ENCODE measurements around the gene SOX10.

Gene SOX10

DNA sequence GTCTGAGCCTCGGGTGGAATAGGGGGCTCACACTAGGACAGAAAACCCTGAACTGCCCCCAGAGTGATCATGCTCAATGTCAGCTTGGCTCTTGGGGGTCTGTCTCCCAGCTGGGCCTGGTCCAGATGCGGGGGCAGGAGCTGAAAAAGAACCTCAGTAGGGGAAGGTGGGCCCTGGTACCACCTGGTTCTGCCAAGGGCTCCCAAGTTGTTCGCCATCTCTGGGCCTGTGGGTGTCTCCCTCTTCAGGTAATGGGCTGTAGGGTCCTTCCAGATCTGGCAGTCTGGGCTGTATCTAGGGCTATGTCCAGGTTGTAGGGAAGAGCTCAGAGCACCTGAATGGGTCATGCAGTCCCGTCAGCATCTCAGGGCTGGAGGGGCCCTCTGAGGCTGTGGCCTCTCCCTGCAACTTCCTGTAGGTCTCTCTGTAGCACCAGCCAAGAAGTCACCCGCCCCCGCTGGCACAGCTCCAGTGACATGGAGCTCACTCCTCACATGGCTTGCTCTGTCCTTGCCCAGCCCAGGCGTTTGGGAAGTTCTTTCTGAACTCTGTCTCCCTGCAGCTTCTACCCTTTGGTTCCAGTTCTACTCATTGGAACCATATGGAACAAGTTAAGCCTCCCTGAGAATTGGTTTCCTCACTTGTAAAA, 33.0 kb upstream of the SOX10 start:
- peak in 52 of 58 donors; percentile 22 to 93 (median 70) for DNase-seq

DNA sequence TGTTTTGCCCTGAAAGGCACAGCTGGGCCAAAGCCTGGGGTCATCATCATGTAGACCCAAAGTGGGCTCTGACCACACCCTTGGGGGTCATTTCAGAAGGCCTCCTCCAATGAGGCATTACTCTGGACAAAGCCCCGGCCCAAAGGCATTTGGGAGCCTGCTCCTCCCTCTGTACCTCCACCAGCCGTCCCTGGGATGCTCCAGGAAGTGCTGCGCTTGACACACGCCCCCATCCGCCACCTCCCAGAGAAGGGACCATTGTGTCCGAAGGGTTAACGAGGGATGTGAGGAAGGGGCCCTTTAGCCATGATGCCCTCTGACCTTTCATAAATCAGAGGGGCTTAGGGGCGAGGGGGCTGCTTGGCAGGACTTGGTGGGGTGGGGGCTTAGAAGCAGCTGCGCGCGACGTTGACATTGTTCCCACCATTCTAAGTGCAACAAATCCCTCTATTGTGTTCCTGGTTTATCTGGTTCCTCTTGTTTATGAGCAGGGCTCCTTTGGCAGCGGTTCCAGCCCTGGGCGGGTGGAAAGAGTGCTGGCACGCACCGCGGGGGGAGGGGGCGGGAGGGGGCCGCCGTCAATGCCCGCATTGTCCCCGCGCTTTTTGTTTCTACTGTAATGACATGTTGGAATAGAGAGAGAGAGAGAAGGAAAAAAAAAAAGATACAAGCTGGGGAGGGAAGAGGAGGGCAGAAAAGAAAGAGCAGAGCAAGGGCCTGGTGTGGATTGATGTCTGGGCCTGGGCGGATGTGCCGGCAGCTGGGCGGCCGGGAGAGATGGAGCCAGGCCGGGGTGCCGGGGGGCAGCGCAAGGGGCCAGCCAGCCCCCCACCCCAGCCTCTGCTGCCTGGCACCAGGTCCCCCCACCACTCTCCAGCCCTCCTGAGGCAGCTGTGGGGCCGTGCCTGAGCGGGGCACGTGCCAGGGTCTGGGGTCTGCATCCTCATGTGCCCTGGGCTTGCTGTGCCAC, 32.1 kb upstream of the SOX10 start:
- DNase-seq: peak in 56 of 58 donors; percentile 42 to 96 (median 84)

DNA sequence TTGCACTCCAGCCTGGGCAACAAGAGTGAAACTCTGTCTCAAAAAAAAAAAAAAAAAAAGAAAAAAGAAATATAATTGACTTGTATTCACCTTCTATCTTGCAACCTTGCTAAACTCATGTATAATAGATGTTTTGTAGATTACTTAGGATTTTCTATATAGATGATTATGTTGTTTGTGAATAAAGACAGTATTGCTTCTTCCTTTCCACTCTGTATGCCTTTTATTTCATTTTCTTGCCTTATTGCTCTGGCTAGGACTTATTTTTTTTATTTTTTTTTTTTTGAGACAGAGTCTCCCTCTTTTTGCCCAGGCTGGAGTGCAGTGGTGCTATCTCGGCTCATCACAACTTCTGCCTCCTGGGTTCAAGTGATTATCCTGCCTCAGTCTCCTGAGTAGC, 29.7 kb upstream of the SOX10 start:
- no peak for DNase-seq

DNA sequence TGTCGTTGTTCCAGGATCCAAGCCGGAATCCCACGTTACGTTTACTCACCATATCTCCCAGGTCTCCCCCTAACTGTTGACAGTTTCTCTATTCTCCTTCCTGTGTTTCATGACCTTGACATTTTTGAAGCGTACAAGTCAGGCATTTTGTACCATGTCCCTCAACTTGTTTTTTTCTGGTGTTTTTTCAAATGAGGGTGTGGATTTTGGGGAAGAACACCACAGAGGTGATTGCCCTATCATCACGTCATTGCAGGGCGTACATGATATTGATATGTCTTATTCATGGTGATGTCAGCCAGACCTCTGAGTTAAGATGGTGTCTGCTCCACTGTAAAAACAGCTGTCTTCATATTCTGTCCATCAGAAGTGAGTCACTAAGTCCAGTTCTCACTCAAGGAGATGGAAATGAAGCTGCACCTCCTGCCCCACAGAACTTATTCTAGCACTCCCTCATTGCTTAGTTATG, 28.3 kb upstream of the SOX10 start:
- DNase-seq: no peak

DNA sequence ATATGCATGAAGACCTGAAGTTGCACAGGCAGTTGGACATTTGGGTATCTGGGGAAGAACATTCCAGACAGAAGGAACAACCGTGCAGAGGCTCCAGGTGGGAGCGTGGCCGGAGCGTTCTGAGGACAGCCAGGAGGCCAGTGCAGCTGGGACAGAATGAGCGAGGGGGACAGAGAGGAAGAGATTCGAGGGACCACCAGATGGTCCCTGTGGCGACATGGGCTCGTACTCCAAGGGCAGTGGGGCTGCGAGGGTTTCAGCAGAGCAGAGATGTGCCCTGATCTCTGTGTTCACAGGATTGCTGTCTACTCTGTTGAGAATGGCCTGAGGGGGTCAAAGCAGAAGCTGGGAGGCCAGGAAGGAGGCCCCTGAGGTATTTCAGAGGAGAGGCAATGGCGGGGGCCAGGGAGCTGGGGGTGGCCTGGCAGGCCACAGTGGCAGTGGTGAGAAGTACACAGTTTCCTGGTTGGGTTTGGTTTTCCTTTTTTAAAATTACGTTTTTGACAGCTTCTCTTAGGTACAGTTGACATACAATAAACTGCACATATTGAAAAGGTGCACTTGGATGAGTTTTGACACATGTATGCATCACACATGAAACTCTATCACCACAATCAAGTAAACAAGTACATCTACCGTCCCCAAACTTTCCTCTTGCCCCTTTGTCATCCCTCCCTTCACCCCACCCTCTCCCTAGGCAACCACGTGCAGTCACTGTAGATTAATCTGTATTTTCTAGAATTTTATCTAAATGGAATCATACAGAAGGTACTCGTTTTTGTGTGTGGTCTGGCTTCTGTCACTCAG, 24.8 kb upstream of the SOX10 start:
- no peak for DNase-seq

DNA sequence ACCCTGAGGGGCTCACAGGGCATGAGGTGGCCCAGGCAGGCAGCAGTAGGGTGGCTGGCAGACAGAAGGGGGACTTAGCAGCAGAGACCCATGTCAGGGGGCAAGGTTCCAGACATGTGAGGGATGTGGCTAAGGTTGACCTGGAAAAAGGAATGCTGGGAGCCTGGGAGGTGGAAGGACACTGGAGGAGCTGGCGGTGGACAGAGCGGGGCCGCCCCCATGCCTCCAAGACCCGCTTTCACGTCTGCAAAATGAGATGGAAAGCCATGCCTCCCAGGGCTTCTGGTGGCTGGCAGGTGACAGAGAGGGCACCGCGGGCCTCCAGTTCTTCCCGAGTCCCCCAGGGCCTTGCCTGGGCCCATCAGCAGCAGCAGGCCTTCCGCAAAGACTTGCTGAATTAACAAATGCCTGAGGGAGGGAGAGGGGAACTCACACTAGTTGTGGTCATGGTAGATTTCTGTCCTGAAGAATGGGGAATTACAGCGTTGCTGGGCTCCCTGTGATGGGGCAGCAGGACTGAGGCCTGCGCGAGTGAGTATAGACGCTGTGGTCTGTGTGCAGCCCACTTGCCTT, 23.1 kb upstream of the SOX10 start:
- DNase-seq: no peak

DNA sequence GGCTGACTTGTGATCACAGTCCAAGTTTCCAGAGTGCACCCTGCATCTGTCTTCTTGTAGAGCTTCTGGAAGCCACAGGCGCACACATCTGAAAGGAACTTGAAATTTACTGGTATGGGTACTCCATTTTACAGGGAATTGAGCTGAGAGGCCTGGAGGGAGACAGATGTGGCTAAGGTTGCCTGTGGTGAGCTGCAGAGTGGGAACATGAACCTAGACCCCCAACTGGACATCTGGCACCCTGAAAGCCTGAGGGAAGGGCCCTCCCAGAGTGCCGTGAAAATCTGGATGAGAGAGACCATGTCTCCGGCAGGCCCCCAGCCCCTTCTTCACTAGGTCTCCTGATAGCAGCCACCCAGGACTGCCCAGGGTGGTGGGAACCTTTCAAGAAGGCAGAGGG, 22.6 kb upstream of the SOX10 start:
- no peak for DNase-seq

DNA sequence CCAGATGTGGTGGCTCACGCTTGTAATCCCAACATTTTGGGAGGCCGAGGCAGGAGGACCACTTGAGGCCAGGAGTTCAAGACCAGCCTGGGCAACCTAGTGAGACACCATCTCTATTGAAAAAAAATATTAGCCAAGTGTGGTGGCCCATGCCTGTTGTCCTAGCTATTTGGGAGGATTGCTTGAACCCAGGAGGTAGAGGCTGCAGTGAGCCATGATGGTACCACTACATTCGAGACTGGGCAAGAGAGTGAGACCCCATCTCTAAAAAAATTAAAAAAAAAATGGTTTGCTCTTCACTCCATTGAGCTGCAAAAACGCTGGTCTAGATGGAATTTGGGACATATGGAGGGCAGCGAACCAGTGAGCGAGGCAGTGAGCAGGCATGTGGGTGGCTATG, 21.6 kb upstream of the SOX10 start:
- no peak for DNase-seq

DNA sequence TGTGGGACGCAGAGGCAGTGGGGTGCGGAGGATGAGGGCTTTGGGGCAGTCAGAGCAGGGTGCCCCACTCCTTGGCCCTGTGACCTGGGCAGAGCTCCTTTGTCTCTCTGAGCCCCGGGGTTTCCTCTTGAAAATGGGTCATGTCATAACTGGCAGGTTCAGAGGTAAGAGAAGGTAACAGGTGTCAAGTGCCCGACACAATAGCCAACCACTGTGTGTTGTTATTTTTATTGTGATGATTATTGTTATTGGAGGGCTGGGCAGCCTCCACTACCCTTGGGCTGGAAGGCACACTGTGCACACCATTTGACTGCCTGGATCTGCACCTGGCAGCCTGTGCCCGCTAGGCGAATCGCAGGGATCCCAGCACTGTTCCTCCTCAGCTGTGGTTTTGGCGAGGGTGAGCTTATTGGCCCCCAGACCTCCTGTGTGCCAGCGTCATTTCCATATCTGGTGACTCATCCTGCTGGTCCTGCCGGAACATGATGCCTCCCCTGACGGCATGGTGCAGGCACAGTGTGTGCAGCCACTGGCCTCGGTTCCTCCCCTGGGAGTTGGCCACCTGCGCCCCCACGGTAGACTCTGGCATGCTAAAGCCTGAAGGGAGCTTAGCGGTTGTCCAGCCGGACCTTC, 15.4 kb upstream of the SOX10 start:
- peak in 28 of 58 donors; percentile 22 to 80 (median 50) for DNase-seq

DNA sequence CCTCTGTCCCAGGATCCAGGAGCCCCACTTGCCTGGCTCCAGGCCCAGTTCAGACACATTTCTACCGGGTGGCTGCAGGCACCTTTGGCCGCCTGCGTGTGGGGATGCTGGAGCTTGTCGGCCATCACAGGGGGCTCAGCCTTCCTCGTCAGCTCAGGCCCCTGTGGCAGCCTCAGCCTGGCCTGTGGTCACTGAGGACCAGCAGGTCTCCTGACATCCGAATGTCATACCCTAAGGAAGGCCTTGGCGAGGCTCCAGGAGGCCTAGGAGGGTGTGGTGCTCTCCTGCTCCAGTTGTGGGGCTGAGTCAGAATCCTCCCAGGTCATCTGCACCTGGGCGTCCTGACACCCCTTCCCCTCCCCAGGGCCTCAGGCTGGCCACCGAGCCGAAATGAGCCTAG, 14.9 kb upstream of the SOX10 start:
- DNase-seq: peak in 1 of 58 donors; percentile 37

DNA sequence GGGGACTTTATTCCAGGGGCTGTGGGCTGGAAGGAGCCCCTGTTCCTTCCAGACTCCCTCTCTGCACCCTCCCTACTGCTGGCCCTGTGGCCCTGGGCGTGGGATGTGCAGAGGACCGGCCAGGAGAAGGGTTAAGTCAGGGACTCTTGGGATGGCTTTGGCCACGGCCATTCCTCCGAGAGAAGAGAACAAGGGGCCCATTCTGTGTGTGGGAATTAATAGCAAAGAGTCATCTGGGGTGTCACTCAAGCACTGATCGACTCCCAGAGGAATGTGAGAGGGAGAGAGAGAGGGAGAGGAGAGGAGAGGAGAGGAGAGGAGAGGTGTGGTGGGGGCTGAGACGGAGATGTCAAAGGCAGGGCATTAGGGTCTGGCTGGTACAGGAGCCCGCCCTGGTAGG, 14.2 kb upstream of the SOX10 start:
- peak in 19 of 58 donors; percentile 21 to 75 (median 47) for DNase-seq

DNA sequence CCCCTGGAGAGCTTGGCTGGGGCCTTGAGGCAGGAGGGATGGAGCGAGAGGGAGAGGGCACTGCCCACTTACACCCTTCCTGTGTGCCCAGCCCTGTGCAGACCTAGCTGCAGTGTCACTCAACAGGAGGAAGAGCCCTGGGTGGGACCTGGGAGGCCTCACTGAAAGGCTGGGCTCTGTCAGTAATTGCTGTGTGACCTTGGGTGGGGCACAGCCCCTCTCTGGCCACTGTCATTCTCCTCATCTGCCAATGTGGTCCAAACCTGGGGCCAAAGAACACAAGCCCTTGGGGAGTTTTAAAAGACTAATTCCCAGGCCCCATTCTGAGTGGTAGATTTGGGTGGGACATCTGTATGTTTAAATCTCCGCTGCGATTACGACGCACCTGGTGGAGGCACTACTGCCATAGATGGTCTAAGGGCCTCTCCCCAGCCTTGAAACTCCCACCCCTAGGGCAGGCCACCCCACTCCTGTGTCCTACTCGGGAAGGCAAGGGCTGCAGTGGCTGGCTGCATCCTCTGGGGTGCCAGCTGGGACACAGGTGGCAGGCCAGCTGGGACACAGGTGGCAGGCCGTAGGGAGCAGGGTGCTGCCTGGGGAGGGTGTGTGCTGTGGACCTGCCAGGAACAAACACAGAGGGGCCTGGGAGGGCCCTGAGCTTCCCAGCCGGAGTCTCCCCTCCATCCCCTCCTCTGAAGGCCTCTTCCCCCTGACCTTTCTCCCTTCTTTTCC, 12.3 kb upstream of the SOX10 start:
- DNase-seq: no peak

DNA sequence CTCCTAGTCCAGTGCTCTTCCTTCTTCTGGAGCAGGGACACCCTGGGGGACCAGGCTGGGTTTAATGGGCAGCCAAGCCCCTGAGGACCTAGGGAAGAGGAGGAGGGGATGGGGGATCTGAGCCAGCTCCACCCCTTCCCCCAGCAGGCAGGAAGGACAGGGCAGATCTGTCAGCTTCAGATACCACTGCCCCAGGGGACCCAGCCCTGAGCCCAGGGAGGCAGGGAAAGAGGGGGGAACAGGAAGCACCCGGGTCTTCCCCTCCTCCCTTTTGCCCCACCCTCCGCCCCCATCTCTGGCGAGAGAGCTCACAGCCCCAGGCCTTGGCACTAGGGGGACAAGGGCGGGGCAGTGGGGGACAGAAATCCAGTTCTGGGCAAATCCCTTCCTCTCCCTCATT, 11.7 kb upstream of the SOX10 start:
- DNase-seq: no peak

DNA sequence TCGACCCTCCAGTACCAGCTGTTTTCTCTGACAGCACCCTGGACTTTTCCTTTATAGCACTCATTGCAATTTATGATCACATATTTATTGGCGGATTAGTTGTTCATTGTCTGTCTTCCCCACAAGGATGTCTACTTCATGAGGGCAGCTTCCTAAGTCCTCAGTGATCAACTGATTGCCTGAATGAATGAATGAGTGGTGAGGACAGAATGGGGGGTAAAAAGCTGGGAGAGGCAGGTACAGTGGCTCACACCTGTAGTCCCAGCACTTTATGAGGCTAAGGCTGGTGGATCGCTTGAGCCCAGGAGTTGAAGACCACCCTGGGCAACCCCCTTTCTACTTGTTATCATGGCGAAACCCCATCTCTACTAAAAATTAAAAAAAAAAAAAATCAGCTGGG, 11.1 kb upstream of the SOX10 start:
- no peak for DNase-seq

DNA sequence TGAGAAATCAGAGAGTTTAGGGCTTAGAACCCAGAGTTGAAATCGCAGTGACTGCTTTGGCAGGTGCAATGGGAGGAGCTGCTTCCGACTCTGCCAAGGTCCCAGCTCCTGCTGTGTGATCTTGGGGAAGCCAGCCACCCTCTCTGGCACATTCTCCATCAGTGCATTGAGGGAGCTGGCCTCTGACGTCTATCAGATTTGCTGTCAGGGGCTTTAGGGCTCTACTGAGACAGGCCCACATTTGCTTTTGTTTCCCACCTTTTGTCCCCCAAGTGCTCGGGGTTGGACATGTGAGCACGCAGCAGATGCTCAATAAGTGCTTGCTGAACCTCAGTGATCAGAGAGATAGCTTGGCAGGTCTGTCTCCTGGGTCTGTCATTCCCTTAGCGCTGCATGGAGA, 10.6 kb upstream of the SOX10 start:
- DNase-seq: no peak

DNA sequence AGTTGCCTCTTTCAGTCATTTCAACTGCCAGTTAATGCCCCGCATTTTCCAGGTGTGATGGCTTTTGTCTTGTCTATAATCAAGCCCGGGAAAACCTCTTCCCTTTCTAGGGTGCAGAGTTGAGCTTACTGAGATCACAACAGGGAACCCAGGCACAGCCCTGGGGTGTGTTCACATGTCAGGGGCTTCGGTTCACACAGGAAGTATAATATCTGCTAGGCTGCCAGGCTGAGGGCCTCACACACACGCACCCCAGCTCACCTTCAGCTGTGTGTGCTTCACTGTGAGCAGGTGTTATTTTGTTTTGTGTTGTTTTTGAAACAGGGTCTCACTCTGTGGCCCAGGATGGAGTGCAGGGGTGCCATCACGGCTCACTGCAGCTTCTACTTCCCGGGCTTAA, 9.7 kb upstream of the SOX10 start:
- DNase-seq: no peak

DNA sequence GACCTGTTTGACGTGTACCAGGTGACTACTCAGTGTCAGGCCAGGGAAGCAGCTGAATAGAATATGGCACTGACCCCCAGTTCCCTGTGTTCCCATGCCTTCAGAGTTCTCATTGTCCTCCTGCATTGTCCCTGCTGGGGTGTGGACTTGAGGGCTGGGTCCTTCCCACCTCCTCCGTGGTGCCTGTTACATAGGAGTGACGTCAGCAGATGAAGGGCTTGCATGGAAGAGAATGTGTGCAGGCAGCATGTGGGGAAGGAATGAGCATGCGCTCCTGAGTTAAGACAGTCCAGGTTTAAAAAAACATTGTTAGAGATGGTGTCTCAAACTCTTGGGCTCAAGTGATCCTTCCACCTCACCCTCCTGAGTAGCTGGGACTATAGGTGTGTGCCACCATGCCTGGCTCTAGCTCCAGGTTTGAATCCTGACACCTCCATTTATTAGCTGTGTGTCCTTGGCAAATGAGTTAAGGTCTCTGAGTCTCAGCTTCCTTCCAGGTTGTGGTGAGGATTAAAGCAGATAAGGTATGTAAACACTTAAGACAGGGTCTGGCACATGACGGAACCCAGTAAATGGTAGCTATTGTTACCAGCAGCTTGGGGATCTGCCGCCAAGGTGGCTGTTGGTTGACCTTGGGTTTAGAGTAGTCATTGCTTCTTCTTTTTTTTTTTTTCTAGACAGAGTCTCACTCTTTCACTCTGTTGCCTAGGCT, 7.5 kb upstream of the SOX10 start:
- DNase-seq: no peak

DNA sequence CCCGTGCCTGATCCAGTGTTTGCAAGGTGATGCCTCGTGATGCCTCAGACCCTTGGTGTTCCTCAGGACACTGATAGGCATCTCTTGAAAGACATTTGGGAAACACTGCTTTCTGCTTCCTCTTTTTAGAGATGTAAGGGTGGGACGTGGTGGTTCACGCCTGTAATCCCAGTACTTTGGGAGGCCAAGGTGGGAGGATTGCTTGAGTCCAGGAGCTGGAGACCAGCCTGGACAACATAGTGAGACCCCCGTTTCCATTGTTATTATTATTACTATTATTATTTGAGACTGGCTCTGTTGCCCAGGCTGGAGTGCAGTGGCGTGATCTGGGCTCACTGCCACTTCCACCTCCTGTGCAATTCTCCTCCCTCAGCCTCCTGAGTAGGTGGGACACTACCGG, 6.5 kb upstream of the SOX10 start:
- no peak for DNase-seq

DNA sequence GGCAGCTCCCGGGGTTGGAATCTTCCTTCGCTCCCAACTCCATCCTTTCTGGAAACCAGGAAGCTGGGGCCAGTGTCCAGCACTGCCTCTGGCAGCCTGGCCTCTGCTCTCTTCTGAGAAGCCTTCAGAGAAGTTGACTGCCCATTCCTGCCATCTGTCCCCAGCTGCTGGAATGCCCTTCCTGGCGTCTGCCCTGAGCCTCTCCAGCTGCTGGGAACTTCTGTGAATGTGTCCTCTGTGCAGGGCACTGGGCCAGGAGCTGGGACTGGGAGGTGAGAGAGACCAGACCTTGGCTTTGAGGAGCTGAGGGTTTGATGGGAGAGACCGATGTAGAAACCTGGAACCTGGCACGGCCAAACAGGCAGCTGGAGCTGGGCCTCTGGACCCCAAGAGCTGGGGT, 5.9 kb upstream of the SOX10 start:
- peak in 1 of 58 donors; percentile 50 for DNase-seq

All from anterior cingulate cortex (tissue), 58 donors.